NB4 (cell line): ENCODE results near the gene MRPS2.

ENCODE experiments used
- DNase-seq: peaks from one replicate; pipeline ENCODE4 v3.0.0; 2010; ENCODE audit warnings: low read depth
- H3K4me3 ChIP-seq: one replicate; pipeline ENCODE4 v1.5.1; 2011; ENCODE audit warnings: mild to moderate bottlenecking, low read depth, low read length, moderate library complexity
- MYC ChIP-seq: IDR thresholded peaks from 2 replicates; pipeline ENCODE4 v1.6.1; 2011; ENCODE audit warnings: low read depth, low read length
- POLR2A ChIP-seq: IDR thresholded peaks from 2 replicates; pipeline ENCODE4 v1.6.1; 2011; ENCODE audit warnings: mild to moderate bottlenecking; ENCODE audit not compliant: insufficient read length; ENCODE audit errors: extremely low read depth
- TF ChIP-seq, protein P1 (sequence below): IDR thresholded peaks from one replicate; pipeline ENCODE4 v1.5.1; 2012; ENCODE audit warnings: low read depth, low read length
- TF ChIP-seq, protein P2 (sequence below): IDR thresholded peaks from 2 replicates; pipeline ENCODE4 v1.6.1; 2011; ENCODE audit warnings: low read depth, low read length

Gene MRPS2

DNA sequence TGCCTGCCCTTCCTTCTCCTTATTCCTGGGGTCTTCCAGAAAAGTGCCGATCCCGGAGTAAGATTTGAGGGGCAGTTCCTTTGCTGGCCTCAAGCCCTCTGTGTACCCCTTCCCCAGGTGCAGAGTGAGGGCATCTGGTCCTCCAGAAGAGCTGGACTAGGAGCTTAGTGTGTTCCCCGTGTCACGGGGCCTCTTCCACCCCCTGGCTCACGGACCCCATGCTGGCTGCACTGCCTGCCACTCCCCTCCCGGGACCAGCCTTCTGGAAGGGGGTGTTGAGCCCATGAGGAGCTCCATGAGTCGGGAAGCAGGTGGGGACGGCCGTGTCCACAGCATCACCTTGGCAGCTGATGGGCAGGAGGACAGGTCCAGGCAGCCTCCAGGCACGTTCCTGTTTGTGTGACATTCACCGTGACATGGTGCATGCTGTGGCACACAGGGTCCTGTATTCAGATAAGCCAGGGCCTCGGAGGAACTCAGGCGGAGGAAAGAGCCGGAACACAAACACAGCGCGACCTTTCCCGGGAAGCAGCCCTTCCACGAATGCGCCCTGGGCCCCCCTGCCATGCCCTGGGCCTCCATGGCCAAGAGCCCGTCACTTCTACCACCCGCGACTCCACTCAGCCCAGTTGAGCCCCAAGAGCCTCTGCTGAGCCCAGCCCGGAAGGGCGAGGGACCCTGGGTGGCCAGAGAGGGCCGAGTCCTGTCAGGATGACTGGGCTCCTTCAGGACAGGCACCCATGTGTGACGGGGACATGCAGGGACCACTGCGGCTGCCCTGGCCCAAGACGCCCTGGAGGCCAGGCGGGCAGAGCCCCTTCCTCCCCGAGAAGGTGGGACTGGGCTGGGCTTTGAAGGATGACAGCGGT lies 14.8 kb downstream of the MRPS2 start:
- no peak overlapping the region for H3K4me3 ChIP-seq
- no peak for DNase-seq
- TF ChIP-seq MYC = no peak
- TF ChIP-seq, protein P1, sequence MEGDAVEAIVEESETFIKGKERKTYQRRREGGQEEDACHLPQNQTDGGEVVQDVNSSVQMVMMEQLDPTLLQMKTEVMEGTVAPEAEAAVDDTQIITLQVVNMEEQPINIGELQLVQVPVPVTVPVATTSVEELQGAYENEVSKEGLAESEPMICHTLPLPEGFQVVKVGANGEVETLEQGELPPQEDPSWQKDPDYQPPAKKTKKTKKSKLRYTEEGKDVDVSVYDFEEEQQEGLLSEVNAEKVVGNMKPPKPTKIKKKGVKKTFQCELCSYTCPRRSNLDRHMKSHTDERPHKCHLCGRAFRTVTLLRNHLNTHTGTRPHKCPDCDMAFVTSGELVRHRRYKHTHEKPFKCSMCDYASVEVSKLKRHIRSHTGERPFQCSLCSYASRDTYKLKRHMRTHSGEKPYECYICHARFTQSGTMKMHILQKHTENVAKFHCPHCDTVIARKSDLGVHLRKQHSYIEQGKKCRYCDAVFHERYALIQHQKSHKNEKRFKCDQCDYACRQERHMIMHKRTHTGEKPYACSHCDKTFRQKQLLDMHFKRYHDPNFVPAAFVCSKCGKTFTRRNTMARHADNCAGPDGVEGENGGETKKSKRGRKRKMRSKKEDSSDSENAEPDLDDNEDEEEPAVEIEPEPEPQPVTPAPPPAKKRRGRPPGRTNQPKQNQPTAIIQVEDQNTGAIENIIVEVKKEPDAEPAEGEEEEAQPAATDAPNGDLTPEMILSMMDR = no peak
- TF ChIP-seq, protein P2, sequence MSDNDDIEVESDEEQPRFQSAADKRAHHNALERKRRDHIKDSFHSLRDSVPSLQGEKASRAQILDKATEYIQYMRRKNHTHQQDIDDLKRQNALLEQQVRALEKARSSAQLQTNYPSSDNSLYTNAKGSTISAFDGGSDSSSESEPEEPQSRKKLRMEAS = no peak
- no peak for TF ChIP-seq POLR2A

DNA sequence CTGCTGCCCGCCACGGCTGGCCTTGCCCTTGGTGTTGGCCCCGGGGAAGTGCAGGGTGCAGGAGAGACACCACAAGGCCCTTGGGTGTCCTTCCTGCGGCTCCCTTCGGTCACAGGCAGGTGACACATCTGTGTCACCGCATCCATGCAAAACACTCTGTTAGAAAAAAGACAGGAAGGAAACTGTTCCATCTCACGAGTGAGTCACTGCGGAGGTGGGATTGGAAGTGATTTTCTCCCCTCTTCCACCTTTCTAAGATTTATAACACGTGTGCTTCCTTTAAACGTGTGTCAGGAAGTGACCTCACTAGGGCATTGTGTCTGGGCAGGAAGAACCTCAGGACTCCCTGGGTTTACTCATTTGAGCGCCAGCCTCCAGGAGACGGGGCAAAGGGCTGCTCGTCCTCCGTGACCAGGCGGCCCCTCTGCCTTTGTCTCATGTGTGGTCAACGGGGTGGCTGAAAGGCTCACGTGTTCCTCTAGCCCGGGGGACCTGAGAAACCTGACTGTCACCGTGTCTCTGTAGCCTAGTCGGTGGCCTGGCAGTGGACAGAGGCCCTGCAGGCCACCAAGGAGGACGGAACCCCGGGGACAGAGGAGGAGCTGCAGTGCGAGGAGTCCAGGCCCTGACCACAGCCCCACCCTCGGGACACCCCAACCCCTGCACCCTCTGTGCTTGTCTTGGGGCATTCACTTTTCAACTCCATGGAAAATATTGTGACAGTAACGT lies 15.8 kb downstream of the MRPS2 start:
- no peak overlapping the region for H3K4me3 ChIP-seq
- DNase-seq = no peak
- no peak for TF ChIP-seq POLR2A
- TF ChIP-seq, protein P1 = no peak

DNA sequence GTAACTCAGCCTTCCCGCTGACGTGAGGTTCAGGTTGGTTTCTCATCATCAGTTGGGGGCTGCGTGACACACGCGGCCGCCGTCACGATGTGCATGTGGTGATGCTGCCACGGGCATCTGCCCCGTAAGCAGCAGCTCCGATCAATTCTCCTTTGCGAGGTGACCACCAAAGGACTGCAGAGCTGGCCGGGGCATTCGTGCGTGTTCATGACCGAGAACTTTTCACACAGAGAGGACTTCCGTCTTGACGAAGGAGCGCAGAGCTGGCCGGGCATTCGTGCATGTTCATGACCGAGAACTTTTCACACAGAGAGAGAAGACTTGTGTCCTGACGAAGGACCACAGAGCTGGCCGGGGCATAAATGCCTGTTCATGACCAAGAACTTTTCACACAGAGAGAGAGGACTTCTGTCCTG lies 16.9 kb downstream of the MRPS2 start:
- no peak for DNase-seq
- no peak for TF ChIP-seq MYC
- TF ChIP-seq, protein P1 = no peak
- TF ChIP-seq, protein P2 = no peak
- TF ChIP-seq POLR2A = no peak
- no peak overlapping the region for H3K4me3 ChIP-seq

DNA sequence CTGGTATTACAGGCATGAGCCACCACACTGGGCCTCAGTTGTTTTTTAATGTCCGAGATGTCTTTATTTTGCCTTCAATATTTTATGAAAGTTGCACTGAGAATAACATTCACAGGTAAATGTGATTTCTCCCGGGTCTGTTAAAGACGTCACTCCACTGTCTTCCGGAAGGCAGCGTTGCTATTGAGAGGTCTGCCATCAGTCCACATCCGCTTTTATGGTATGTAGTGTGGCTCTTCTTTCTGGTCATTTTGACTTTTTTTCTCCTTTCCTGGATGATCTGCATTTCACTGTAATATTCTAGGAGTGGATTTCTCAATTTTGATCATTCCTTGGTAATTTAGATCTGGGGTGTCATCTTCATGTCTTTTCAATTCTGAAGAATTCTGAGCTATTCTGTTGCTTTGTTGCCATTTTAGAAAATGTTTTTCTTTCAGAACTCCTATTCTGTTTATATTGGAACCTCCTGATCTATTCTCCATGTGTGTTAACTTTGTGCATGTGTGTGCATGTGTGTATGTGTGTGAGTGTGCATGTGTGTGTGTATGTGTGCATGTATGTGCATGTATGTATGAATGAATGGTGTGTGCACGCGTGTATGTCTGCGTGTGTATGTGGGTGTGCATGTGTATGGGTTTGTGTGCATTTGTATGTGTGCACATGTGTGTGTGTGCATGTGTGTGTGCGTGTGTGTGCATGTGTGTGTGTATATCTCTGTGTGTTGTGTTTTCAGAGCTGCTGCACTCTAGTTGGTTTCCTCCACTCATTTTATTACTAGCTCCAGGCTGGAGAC lies 18.9 kb downstream of the MRPS2 start:
- no peak for DNase-seq

DNA sequence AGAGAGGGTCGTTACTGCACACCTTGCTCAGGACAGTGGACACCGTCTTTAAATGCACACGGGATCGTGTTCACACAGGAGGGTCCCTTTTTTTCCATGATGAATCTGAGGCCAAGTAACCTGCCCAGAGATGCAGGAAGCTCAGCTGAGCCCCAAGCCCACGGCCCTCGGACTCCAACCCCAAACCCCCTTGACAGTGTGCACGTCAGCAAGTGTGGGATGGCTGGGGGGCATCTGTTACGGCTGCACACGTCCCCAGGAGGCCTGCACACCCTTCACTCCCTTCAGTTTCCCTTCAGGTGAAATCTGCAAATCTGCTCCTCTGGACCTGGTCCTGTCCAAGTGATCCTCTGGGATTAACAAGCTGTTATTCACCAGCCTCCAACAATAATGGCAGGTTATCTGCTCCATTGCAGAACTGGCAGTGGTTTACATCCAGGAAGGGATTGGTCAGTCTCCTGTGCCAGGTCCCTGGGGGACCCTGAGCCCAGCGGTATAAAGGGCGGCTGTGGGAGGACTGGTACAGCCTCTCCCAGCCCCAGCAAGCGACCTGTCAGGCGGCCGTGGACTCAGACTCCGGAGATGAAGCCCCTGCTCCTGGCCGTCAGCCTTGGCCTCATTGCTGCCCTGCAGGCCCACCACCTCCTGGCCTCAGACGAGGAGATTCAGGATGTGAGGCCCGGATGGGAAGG lies 20.6 kb downstream of the MRPS2 start, which contains the start of gene LCN1:
Gene LCN1, plus strand, starts transcription at position 525 of the 692 bp plus-strand sequence. Its CDS starts 58 bp downstream, at position 583.
- H3K4me3 ChIP-seq = no peak within 1 kb of the TSS
- DNase-seq = no peak
- TF ChIP-seq, protein P1 = no peak
- TF ChIP-seq, protein P2 = no peak
- no peak for TF ChIP-seq MYC
- no peak for TF ChIP-seq POLR2A

More for the DNA sequence above, 18.9 kb downstream of the MRPS2 start:
- no peak overlapping the region for H3K4me3 ChIP-seq
- no peak for TF ChIP-seq MYC
- TF ChIP-seq POLR2A = no peak
- TF ChIP-seq, protein P2 = no peak
- TF ChIP-seq, protein P1 = no peak
